Natural killer cell (primary cell): ENCODE measurements around the gene C11orf58. TPM values are rescaled to one million over a fixed set of nuclear protein-coding genes. Genes with fewer than 3 reads are reported as not detected.

Experiments used
- ATAC-seq, 3 donors: fragments of 150-1000 bp in 2 of 3; fragments of 200-7000 bp in 1 of 3; cut with Tn5 transposase; 1 replicate in 1 of 3; 2 replicates in 2 of 3; pipeline ENCODE4 v1.10.0; 2021; ENCODE audit warnings: mild to moderate bottlenecking in 2 of 3, moderate library complexity in 2 of 3
- DNase-seq, 2 donors: peaks; one replicate each; pipeline versions ENCODE4 v3.0.0 to v3.0.0-alpha.2; 2013 to 2021; ENCODE audit warnings: mixed read lengths in 1 of 2
- H3K27ac ChIP-seq: one replicate; pipeline ENCODE4 v1.5.1; 2013; ENCODE audit warnings: mild to moderate bottlenecking, low read length
- H3K27me3 ChIP-seq: one replicate; pipeline ENCODE4 v1.6.1; 2013; ENCODE audit warnings: low read length; ENCODE audit not compliant: control insufficient read depth, insufficient read depth
- H3K36me3 ChIP-seq: one replicate; pipeline ENCODE4 v1.6.1; 2013; ENCODE audit warnings: low read length; ENCODE audit not compliant: control insufficient read depth, insufficient read depth
- H3K4me1 ChIP-seq: one replicate; pipeline ENCODE4 v1.6.1; 2013; ENCODE audit warnings: low read length; ENCODE audit not compliant: control insufficient read depth, insufficient read depth
- H3K4me3 ChIP-seq: one replicate; pipeline ENCODE4 v1.5.1; 2013; ENCODE audit warnings: low read length
- H3K9me3 ChIP-seq: one replicate; pipeline ENCODE4 v1.6.1; 2013; ENCODE audit warnings: low read length; ENCODE audit not compliant: control insufficient read depth, insufficient read depth
- H3K27ac Mint-ChIP-seq, 2 donors: one replicate each; pipeline ENCODE4 v1.8.0; 2022; ENCODE audit warnings: mild to moderate bottlenecking in 2 of 2, mixed read lengths in 2 of 2, moderate library complexity in 1 of 2
- H3K27me3 Mint-ChIP-seq, 2 donors: one replicate each; pipeline ENCODE4 v1.8.0; 2022; ENCODE audit warnings: low read depth in 2 of 2, mixed read lengths in 2 of 2
- H3K36me3 Mint-ChIP-seq: one replicate; pipeline ENCODE4 v1.8.0; 2022; ENCODE audit warnings: mixed read lengths
- H3K4me1 Mint-ChIP-seq, 2 donors: one replicate each; pipeline ENCODE4 v1.8.0; 2022; ENCODE audit warnings: mixed read lengths in 2 of 2
- H3K4me3 Mint-ChIP-seq: one replicate; pipeline ENCODE4 v1.8.0; 2022; ENCODE audit warnings: mild to moderate bottlenecking, moderate library complexity, mixed read lengths
- H3K9me3 Mint-ChIP-seq, 2 donors: one replicate each; pipeline ENCODE4 v1.8.0; 2022; ENCODE audit warnings: mixed read lengths in 2 of 2
- WGBS: methylation state at CpG from one replicate; pipeline ENCODE4 v1.1.7; 2013; ENCODE audit warnings: missing lambda C conversion rate; ENCODE audit not compliant: insufficient coverage; 5-methylcytosine and 5-hydroxymethylcytosine counted together
- intact Hi-C: fragments of 100-400 bp; cut with micrococcal nuclease; formaldehyde crosslinking; loops from one replicate; pipeline ENCODE4 v1.14.2; 2022
- total RNA-seq, 4 donors: library from RNA; stranded (reverse); fragments of 120-200 nt in 1 of 4; gene quantifications; one replicate each; pipeline versions ENCODE4 v1.2.3 to v1.2.4, GENCODE V29; 2013 to 2022
- TF ChIP-seq, protein P1 (sequence below): fragments of 200-600 bp; IDR thresholded peaks from one replicate; pipeline ENCODE4 v1.8.0; 2022; ENCODE audit warnings: antibody characterized with exemption

The C11orf58 gene
- total RNA-seq, 3 donors from 2014 or later (not counting 1 experiment from before 2014, with no cell fraction given), result 109 to 118 (median 115) TPM

DNA sequence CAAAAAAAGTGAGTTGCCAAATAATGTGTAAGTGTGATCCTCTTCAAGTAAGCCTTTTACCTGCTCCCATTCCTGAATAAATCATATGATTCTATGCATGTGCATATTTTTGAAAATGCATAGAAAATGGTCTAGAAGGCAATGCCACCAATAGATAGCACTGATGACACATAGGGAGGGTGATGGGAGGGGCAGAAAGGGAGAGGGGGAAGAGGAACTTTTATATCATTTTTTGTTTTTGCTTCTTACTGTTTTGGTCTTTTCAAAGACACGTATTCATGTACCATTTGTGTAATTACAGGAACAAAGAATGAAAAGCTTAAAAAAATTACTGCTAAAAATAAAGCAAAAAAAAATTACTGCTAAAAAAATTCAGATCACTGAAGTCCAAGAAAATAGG lies 60.8 kb downstream of the C11orf58 start:
- no peaks in the 10 kb centered on the region for H3K9me3 ChIP-seq
- DNase-seq, result no peak
- no CpG with 5 or more reads among the region's 1 CpG for WGBS
- H3K36me3 ChIP-seq, result no peaks in the 10 kb centered on the region
- H3K4me3 ChIP-seq, result no peak overlapping the region
- Mint-ChIP-seq H3K27me3 (peaks cover 0 to 3% of the 10 kb centered on the region in 2 donors), H3K36me3 (no peaks in the 10 kb centered on the region), H3K9me3 (no peaks in the 10 kb centered on the region), H3K4me1 (peaks cover 0 to 5% of the 10 kb centered on the region in 2 donors), H3K4me3 (no peak overlapping the region), H3K27ac (no peak overlapping the region)
- no peaks in the 10 kb centered on the region for H3K4me1 ChIP-seq
- TF ChIP-seq, protein P1, sequence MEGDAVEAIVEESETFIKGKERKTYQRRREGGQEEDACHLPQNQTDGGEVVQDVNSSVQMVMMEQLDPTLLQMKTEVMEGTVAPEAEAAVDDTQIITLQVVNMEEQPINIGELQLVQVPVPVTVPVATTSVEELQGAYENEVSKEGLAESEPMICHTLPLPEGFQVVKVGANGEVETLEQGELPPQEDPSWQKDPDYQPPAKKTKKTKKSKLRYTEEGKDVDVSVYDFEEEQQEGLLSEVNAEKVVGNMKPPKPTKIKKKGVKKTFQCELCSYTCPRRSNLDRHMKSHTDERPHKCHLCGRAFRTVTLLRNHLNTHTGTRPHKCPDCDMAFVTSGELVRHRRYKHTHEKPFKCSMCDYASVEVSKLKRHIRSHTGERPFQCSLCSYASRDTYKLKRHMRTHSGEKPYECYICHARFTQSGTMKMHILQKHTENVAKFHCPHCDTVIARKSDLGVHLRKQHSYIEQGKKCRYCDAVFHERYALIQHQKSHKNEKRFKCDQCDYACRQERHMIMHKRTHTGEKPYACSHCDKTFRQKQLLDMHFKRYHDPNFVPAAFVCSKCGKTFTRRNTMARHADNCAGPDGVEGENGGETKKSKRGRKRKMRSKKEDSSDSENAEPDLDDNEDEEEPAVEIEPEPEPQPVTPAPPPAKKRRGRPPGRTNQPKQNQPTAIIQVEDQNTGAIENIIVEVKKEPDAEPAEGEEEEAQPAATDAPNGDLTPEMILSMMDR, result no peak
- H3K27ac ChIP-seq, result no peak overlapping the region
- no peaks in the 10 kb centered on the region for H3K27me3 ChIP-seq
- ATAC-seq, result no peak
- intact Hi-C loops, result no loop called here

DNA sequence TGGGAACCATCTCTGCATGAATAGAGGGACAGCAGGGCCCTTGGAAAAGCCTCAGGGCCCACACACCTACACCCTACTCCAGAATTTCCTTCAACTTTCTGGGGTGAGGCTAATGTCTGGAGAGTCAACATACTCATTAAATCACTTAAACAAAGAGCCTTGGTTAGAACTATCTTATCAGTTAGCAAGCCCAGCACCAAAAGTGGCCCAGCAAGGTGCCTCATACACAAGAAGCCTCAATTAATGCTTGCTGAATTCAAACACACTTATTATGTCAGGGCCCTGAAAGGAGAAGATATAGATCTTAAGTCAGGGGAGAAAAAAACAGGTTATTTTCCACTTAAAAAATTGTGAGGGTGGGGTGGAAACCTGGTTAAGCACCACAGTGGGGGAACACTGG lies 61.4 kb downstream of the C11orf58 start:
- no peaks in the 10 kb centered on the region for H3K27me3 ChIP-seq
- no peaks in the 10 kb centered on the region for H3K36me3 Mint-ChIP-seq
- no peak overlapping the region for H3K27ac Mint-ChIP-seq
- H3K27ac ChIP-seq, result no peak overlapping the region
- peaks cover 0 to under 1% of the 10 kb centered on the region in 2 donors for H3K27me3 Mint-ChIP-seq
- H3K4me1 Mint-ChIP-seq, result peaks cover 0 to 5% of the 10 kb centered on the region in 2 donors
- intact Hi-C loops, result no loop called here
- H3K9me3 ChIP-seq, result no peaks in the 10 kb centered on the region
- no peaks in the 10 kb centered on the region for H3K36me3 ChIP-seq
- no peak overlapping the region for H3K4me3 Mint-ChIP-seq
- ATAC-seq, result no peak
- no peak overlapping the region for H3K4me3 ChIP-seq
- DNase-seq, result no peak
- H3K9me3 Mint-ChIP-seq, result no peaks in the 10 kb centered on the region
- TF ChIP-seq, protein P1, result no peak
- H3K4me1 ChIP-seq, result no peaks in the 10 kb centered on the region

DNA sequence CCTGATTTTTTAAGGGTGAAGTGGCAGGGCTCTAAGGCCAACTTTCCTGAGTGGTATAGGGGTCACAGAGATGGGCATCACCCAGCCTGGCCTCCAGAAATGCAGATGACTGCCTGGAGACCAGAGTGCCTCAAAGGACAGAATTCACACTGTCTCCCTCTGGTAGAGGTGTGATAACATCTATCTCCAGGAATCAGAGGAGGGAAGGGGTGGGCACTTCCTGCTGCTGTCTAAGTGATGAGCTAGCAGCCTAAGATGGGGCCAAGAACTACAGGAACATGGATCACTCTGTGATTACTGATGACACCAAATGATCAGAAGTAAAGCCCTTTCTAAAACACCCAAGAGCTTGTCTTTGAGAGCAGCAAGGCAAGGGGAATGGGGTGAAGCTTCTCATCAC lies 61.9 kb downstream of the C11orf58 start:
- Mint-ChIP-seq H3K27ac (no peak overlapping the region), H3K4me3 (no peak overlapping the region), H3K9me3 (no peaks in the 10 kb centered on the region)

More for the DNA sequence above, 61.9 kb downstream of the C11orf58 start:
- ATAC-seq (no peak), DNase-seq (no peak)
- TF ChIP-seq, protein P1, result no peak
- Histone ChIP-seq H3K9me3 (no peaks in the 10 kb centered on the region), H3K4me1 (no peaks in the 10 kb centered on the region), H3K36me3 (no peaks in the 10 kb centered on the region), H3K4me3 (no peak overlapping the region), H3K27ac (no peak overlapping the region), H3K27me3 (no peaks in the 10 kb centered on the region)
- no peaks in the 10 kb centered on the region for H3K27me3 Mint-ChIP-seq
- H3K36me3 Mint-ChIP-seq, result no peaks in the 10 kb centered on the region
- H3K4me1 Mint-ChIP-seq, result peaks cover 0 to 5% of the 10 kb centered on the region in 2 donors
- intact Hi-C loops, result no loop called here
